IMR-90 (cell line): ENCODE measurements around the gene PRR9.

ENCODE experiments used
- BHLHE40 ChIP-seq: fragments of 150-350 bp; IDR thresholded peaks from 2 replicates; pipeline ENCODE4 v1.6.1; 2016; ENCODE audit warnings: mild to moderate bottlenecking, low read depth, low read length
- CEBPB ChIP-seq: IDR thresholded peaks from 2 replicates; pipeline ENCODE4 v1.6.1; 2012; ENCODE audit warnings: low read depth, low read length, improper control_type of control experiment
- CHD1 ChIP-seq: IDR thresholded peaks from 2 replicates; pipeline ENCODE4 v1.6.1; 2012; ENCODE audit warnings: low read depth, low read length, improper control_type of control experiment
- CTCF ChIP-seq: conservative IDR thresholded peaks from 2 replicates; pipeline ENCODE4 v1.5.1; 2012; ENCODE audit warnings: mild to moderate bottlenecking, low read depth, low read length, improper control_type of control experiment
- MAFK ChIP-seq: IDR thresholded peaks from 2 replicates; pipeline ENCODE4 v1.6.1; 2012; ENCODE audit warnings: low read depth, low read length, improper control_type of control experiment
- MAZ ChIP-seq: IDR thresholded peaks from 2 replicates; pipeline ENCODE4 v1.6.1; 2012; ENCODE audit warnings: low read depth, mild to moderate bottlenecking, low read length, improper control_type of control experiment, moderate library complexity, borderline replicate concordance
- MXI1 ChIP-seq: IDR thresholded peaks from 2 replicates; pipeline ENCODE4 v1.6.1; 2012; ENCODE audit warnings: low read depth, mild to moderate bottlenecking, low read length, moderate library complexity, borderline replicate concordance
- NFE2L2 ChIP-seq: fragments of 150-350 bp; IDR thresholded peaks from 2 replicates; pipeline ENCODE4 v1.6.1; 2016; ENCODE audit warnings: low read depth, mild to moderate bottlenecking, low read length
- POLR2A ChIP-seq: IDR thresholded peaks from 2 replicates; pipeline ENCODE4 v1.6.1; 2012; ENCODE audit warnings: mild to moderate bottlenecking, low read depth, low read length
- RAD21 ChIP-seq: IDR thresholded peaks from 2 replicates; pipeline ENCODE4 v1.6.1; 2012; ENCODE audit warnings: low read length, improper control_type of control experiment
- RCOR1 ChIP-seq: IDR thresholded peaks from 2 replicates; pipeline ENCODE4 v1.6.1; 2012; ENCODE audit warnings: mild to moderate bottlenecking, low read length, improper control_type of control experiment; ENCODE audit not compliant: insufficient replicate concordance
- RFX5 ChIP-seq: IDR thresholded peaks from 2 replicates; pipeline ENCODE4 v1.8.0; 2012; ENCODE audit warnings: low read depth, mild to moderate bottlenecking, low read length, moderate library complexity
- SMC3 ChIP-seq: fragments of 150-350 bp; IDR thresholded peaks from 2 replicates; pipeline ENCODE4 v1.6.1; 2016; ENCODE audit warnings: low read depth, mild to moderate bottlenecking, antibody characterized with exemption, low read length, moderate library complexity
- USF2 ChIP-seq: fragments of 150-350 bp; IDR thresholded peaks from 2 replicates; pipeline ENCODE4 v1.6.1; 2017; ENCODE audit warnings: mild to moderate bottlenecking, antibody characterized with exemption, low read length, low read depth

- no peak for TF ChIP-seq CTCF
- TF ChIP-seq POLR2A, result no peak
- TF ChIP-seq RAD21, result no peak
- TF ChIP-seq RFX5, result no peak
- no peak for TF ChIP-seq BHLHE40
- TF ChIP-seq USF2, result no peak
- TF ChIP-seq MXI1, result no peak
- no peak for TF ChIP-seq MAZ
- no peak for TF ChIP-seq SMC3
- TF ChIP-seq NFE2L2, result no peak
- TF ChIP-seq RCOR1, result no peak
- TF ChIP-seq CEBPB, result no peak
- no peak for TF ChIP-seq CHD1
- TF ChIP-seq MAFK, result no peak
These were observed 48.7 kb upstream of the PRR9 start for GRCh38 chr1:153168686-153169085.
